ENCODE data around the gene AGBL1.

The AGBL1 gene

GRCh38 chr15:86661580-86661979, 581.9 kb downstream of the AGBL1 start:
- ChIA-PET POLR2A (no interaction called here), CTCF (interaction anchor here (0.6 kb wide), 1 partner anchor 15 kb away, joined by 3 read pairs; no protein-coding TSS in a partner anchor)
- Histone ChIP-seq H3K4me3 (ENCODE audit: low read depth, low read length) (no peak overlapping the region), H3K9me3 (ENCODE audit: control insufficient read depth, insufficient read depth, low read depth, low read length) (no peaks in the 10 kb centered on the region; the same call in 1 of the 2 replicates), H3K4me1 (ENCODE audit: control insufficient read depth, insufficient read depth, low read length) (no peaks in the 10 kb centered on the region), H3K36me3 (ENCODE audit: control insufficient read depth in 2 of 2, insufficient read depth in 1 of 2, low read length in 2 of 2) (no peaks in the 10 kb centered on the region), H3K27ac (ENCODE audit: extremely low read depth, low read depth, low read length) (no peak overlapping the region)
- TF ChIP-seq ZNF596 (tag by site-specific recombination; IDR thresholded peaks at IDR 0.05) (no peak), ZNF747 (tag by site-specific recombination; IDR thresholded peaks at IDR 0.05) (no peak), BCL11A (tag by site-specific recombination; IDR thresholded peaks at IDR 0.05; ENCODE audit: low read depth) (no peak), ZNF175 (tag by site-specific recombination; IDR thresholded peaks at IDR 0.05) (no peak), ZBTB6 (tag by site-specific recombination; IDR thresholded peaks at IDR 0.05) (no peak), ZNF514 (tag by site-specific recombination; IDR thresholded peaks at IDR 0.05) (no peak), ZNF560 (tag by site-specific recombination; IDR thresholded peaks at IDR 0.05; ENCODE audit: borderline replicate concordance) (no peak), ZNF112 (tag by site-specific recombination; IDR thresholded peaks at IDR 0.05) (no peak), ZNF146 (tag by site-specific recombination; IDR thresholded peaks at IDR 0.05) (no peak), ZNF174 (tag by site-specific recombination; IDR thresholded peaks at IDR 0.05) (no peak), ZNF184 (tag by site-specific recombination; IDR thresholded peaks at IDR 0.05) (no peak), GLI2 (tag by site-specific recombination; IDR thresholded peaks at IDR 0.05; ENCODE audit: borderline replicate concordance, low read depth) (no peak), SETDB1 (IDR thresholded peaks at IDR 0.05; ENCODE audit: insufficient read length, low read length) (no peak), INSM2 (tag by site-specific recombination; IDR thresholded peaks at IDR 0.05) (no peak), ZIC2 (tag by site-specific recombination; IDR thresholded peaks at IDR 0.05) (no peak)

- CTCF ChIA-PET, result no interaction called here
- Histone ChIP-seq H3K36me3 (ENCODE audit: control insufficient read depth in 2 of 2, insufficient read depth in 1 of 2, low read length in 2 of 2) (no peaks in the 10 kb centered on the region), H3K4me1 (ENCODE audit: control insufficient read depth, insufficient read depth, low read length) (no peaks in the 10 kb centered on the region), H3K4me3 (ENCODE audit: low read depth, low read length) (no peak overlapping the region), H3K27ac (ENCODE audit: extremely low read depth, low read depth, low read length) (no peak overlapping the region), H3K9me3 (ENCODE audit: control insufficient read depth, insufficient read depth, low read depth, low read length) (no peaks in the 10 kb centered on the region; the same call in 1 of the 2 replicates)
- POLR2A ChIA-PET, result no interaction called here
- TF ChIP-seq REST (tag by site-specific recombination; IDR thresholded peaks at IDR 0.05) (no peak), ZBTB11 (tag by site-specific recombination; conservative IDR thresholded peaks at IDR 0.05; ENCODE audit: low read depth) (no peak), GFI1B (tag by site-specific recombination; IDR thresholded peaks at IDR 0.05) (no peak), ZSCAN16 (tag by site-specific recombination; IDR thresholded peaks at IDR 0.05) (no peak), ZNF394 (tag by site-specific recombination; IDR thresholded peaks at IDR 0.05; ENCODE audit: borderline replicate concordance) (no peak), YY2 (tag by site-specific recombination; IDR thresholded peaks at IDR 0.05) (no peak), HOXA7 (CRISPR knock-in tag; IDR thresholded peaks at IDR 0.05; ENCODE audit: borderline replicate concordance) (no peak)
These were observed 583.6 kb downstream of the AGBL1 start for GRCh38 chr15:86663304-86663703.
